ENCODE measurements around the gene ZNF491.
"Not testable (repeated sequence)": the region's sequence is repeated elsewhere in the genome, so short reads cannot be mapped to it uniquely, and the experiment has no call there.

The ZNF491 gene

GRCh38 chr19:11798391-11799330 lies at the start of gene ZNF491:
TSS of gene ZNF491 (plus strand) at chr19:11798523. CDS start at chr19:11805954, 7,431 bp downstream.
- DNase-seq, result peak; percentile 54

DNA sequence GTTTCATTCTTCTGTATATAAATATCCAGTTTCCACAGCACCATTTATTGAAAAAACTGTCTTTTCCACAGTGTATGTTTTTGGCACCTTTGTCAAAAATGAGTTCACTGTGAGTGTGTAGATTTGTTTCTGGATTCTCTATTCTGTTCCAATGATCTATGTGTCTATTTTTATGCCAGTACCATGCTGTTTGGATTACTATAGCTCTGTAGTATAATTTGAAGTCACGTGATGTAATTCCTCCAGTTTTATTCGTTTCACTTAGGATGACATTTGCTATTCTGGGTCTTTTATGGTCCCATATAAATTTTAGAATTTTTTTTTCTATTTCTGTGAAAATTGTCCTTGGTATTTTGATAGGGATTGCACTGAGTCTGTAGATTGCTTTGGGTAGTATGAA lies 48.6 kb upstream of the ZNF491 start:
- DNase-seq, result no peak

DNA sequence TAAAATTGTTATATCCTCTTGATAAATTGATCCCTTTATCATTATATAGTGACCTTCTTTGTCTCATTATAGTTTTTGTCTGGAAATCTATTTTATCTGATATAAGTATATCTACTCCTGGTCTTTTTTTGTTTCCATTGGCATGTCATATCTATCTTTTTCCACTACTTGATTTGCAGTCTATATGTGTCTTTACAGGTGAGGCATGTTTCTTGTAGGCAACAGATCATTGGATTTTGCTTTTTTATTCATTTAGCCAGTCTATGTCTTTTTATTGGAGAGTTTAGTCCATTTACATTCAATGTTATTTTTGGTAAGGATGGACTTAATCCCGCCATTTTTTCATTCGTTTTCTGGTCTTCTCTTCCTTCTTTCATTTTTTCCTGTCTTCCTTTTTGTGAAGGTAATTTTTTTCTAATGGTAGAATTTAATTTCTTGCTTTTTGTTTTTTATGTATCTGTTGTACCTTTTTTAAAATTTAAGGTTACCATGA lies 46.0 kb upstream of the ZNF491 start:
- DNase-seq, result no peak

- no peak for DNase-seq
Measured at GRCh38 chr19:11754663-11755062, 43.7 kb upstream of the ZNF491 start.

DNA sequence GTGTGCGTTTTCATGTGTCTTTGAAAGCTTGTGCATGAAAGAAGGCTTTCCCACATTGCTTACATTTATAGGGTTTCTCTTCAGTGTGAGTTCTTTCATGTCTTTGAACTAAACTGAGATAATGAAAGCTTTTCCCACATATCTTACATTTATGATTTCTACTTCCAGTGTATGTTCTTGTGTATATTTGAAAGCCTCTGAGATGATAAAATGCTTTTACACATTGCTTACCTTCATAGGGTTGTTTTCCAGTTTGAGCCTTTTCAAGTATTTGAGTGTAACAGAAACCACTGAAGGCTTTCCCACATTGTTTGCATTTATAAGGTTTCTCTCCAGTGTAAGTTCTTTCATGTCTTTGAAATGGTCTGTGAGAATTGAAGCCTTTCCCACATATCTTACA lies 41.4 kb upstream of the ZNF491 start:
- no peak for DNase-seq

GRCh38 chr19:11759805-11760204 lies 38.5 kb upstream of the ZNF491 start:
- no peak for DNase-seq

DNA sequence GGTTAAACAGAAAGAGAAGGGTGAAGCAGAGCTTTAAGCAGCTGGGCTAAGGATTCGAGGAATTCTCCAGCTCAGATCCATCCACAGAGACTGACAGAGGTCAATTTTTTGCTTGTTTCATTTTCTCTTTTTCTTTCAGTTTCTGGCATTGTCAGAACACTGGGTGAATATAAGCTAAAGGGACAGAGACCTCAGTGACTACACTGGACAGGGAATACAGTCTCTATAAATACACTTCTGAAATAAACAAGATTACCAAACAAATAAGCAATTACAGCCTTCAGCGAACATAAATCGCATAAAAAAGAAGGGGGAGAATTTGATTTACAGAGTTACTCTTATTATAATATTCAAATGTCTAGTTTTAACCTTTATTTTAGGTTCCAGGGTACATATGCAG lies 35.2 kb upstream of the ZNF491 start:
- no peak for DNase-seq

DNA sequence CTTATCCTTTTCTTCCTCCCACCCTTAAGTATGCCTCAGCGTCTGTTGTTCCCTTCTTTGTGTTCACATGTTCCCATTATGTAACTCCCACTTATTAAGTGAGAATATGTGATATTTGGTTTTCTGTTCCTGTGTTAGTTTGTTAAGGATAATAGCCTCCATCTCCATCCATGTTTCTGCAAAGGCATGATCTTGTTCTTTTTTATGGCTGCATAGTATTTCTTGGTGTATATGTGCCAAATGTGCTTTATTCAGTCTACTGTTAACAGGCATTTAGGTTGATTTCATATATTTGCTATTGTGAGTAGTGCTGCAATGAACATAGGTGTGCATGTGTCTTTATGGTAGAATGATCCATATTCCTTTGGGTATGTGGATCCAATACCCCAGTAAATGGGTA lies 34.7 kb upstream of the ZNF491 start:
- no peak for DNase-seq

DNA sequence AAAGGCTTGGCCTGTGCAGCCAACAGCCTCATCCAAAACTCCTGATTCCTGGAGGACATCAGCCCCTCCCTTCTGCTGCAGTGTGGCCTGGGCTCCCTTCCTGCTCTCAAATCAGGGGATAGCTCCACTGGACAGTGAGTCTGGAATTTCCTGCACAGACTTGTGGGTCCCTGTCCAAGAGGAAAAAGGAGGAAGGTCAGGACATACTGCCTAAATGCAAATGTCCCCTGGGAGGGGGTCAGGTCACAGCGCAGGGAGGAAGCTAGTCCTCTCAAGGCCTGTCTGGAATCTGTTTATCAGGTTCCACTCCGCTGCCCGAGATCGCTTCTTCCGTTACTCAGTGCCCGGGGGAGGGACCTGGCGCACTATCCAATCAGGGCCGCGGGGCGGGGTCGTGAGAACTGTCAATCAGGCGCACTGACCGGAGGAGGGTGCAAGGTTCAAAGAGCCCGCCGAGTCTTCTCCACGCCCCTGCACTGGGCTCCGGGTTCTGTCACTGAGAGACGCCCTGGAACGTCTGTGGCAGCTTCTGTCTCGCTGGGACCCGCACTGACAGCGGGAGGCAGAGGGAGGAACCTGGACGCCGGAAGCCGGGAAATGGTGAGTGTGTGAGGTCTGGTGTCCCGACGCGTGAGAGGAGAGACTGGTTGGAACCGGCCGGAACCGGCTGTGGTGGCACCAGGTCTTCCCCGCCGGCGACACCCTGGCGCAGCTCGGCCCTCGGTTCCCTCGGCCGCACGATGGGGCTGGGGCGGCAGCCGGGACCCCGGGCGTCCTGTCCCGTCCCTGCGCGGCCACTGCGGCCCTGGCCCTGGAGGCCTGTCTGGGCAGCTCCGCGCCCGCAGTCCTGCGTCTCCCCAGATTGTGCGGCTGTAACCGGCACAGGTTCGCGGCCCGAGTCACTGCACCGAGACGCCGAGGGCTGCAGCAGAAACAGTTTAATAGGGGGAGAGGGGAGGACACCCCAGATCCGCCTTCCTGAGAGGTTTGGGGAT lies 31.4 kb upstream of the ZNF491 start, which contains the start of gene ZNF441:
Gene ZNF441 (plus strand): TSS at position 404 of the 995 bp plus-strand sequence. CDS start 194 bp downstream, at position 598.
- DNase-seq, result peak; percentile 84

- peak; percentile 42 for DNase-seq
Measured at GRCh38 chr19:11767633-11768133, 30.6 kb upstream of the ZNF491 start.

DNA sequence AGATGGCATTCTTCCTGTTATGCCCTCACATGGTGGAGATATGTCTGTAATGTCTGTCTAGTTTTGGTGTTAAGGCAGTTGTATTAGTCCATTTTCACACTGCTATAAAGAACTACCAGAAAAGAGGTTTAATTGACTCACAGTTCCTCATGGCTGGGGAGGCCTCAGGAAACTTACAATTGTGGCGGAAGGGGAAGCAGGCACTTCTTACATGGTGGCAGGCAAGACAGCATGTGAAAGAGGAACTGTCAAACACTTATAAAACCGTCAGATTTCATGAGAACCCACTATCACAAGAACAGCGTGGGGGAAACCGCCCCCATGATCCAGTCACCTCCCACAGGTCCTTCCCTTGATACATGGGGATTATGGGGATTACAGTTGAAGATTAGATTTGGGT lies 28.3 kb upstream of the ZNF491 start:
- no peak for DNase-seq

DNA sequence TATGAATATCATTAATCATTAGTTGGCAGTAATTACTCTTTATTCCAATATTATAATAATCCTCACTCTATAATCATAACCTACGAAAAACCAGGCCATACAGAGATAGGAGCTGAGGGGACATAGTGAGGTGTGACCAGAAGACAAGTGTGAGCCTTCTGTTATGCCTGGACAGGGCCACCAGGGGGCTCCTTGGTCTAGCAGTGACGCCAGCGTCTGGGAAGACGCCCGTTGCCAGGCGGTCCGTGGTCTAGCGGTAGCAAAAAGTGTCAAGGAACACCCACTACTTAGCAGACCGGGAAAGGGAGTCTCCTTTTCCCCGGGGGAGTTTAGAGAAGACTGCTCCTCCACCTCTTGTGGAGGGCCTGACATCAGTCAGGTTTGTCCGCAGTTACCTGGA lies 26.8 kb upstream of the ZNF491 start:
- not testable (repeated sequence) for DNase-seq

DNA sequence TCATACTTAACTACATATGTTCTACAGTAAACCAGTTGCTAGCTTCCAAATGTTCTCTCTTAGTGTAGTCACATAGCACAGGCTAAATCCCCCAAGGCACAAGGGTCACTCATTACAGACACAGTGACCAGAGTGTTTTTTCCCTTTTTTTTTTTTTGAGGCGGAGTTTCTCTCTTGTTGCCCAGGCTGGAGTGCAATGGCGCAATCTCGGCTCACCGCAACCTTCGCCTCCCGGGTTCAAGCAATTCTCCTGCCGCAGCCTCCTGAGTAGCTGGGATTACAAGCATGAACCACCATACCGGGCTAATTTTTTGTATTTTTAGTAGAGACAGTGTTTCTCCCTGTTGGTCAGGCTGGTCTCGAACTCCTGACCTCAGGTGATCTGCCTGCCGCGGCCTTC lies 21.7 kb upstream of the ZNF491 start:
- not testable (repeated sequence) for DNase-seq

GRCh38 chr19:11780431-11781020 lies 17.8 kb upstream of the ZNF491 start:
- DNase-seq, result no peak

- no peak for DNase-seq
Measured at GRCh38 chr19:11781295-11782057, 16.8 kb upstream of the ZNF491 start.

DNA sequence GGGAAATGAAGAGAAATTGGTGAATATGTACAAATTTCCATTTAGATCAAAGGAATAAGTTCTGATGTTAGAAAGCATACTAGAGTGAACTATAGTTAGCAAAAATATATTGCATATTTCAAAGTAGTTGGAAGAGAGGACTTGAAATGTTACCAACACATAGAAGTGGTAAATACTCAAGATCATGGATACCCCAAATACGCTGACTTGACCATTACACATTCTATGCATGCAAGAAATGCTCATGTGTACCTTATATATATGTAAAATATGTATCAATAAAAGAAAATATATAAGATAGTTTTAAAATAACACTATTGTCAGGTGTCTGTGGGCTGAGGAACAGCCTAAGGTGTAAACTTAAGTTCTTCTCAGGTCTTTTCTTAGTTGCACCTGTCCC lies 14.6 kb upstream of the ZNF491 start:
- DNase-seq, result no peak

DNA sequence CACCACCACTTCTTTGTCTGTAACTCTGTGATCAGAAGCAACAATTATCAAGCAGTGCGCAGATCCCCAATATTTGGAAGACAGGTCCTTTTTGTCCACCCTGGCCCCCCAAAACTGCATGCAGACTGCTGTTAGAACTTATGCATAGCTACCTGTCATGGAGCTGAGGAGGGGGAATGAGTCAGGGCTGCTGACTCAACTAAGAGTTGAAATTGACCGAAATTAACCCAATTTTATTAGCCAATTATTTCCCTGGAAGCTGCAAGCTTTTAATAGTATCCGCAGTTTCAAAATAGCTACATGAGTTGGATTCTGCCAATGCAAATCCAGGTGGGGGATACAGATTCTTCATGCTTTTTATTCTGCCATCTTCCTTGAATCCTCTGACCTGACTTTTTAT lies 14.0 kb upstream of the ZNF491 start:
- no peak for DNase-seq

DNA sequence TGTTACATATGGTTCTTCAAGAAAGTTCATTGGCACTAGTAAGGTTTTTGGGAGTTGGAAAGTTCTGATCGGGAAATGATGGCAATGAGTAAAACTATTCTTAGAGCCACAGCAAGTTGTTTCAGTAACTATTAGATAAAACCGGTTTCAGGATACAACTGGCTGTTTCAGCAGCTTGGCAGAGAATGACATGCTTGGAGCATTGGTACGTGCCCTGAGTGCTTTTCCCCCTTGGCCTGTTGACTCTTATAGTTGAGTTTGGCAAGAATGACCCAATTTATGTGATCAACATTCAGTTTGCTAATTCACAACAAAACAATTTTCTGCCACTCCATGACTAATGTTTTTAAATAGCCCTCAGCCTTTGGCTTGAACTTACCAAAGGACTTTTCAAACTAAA lies 10.8 kb upstream of the ZNF491 start:
- DNase-seq, result no peak

- DNase-seq, result no peak
Measured at GRCh38 chr19:11792942-11793341, 5.4 kb upstream of the ZNF491 start.

DNA sequence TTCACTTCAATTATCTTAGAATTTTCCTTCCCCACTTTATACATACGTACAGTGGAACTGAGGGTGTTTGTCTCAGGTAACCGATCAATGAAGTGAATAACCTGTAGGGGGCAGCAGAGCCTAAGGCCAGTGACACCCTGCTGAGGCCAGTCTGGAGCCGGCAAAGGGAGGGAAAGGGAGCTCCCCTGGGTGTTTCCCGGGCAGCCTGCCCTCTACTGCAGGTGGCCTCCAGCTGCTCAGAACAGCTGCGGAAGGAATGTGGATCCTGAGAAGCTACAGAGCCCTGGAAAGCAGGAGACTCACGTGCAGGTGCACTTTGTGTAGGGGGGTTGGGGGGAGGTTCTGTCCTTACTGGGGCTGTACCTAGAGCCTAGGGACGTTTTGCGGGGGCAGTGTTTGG lies 832 bp upstream of the ZNF491 start:
- peak; percentile 75 for DNase-seq

DNA sequence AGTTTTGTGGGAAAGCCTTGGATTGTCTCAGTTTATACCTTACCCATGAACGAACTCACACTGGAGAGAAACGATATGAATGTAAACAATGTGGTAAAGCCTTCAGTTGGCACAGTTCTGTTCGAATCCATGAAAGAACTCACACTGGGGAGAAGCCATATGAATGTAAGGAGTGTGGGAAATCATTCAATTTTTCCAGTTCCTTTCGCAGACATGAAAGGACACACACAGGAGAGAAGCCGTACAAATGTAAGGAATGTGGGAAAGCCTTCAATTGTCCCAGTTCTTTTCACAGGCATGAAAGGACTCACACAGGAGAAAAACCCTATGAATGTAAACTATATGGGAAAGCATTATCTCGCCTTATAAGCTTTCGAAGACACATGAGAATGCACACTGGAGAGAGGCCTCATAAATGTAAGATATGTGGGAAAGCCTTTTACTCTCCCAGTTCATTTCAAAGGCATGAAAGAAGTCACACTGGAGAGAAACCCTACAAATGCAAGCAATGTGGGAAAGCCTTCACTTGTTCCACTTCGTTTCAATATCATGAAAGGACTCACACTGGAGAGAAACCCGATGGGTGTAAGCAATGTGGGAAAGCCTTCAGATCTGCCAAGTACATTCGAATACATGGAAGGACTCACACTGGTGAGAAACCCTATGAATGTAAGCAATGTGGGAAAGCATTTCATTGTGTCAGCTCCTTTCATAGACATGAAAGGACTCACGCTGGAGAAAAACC lies 8.2 kb downstream of the ZNF491 start:
- DNase-seq, result no peak
